GM12872 (cell line): ENCODE measurements around the gene LRP8.

ENCODE experiments used
- TF ChIP-seq, protein P1 (sequence below): IDR thresholded peaks from 3 replicates; pipeline ENCODE4 v1.5.1; 2011; ENCODE audit warnings: low read depth, mild to moderate bottlenecking, low read length, moderate library complexity; ENCODE audit not compliant: insufficient read depth

The LRP8 gene

GRCh38 chr1:53366901-53367502 is 39.1 kb upstream of the LRP8 start:
- TF ChIP-seq, protein P1, sequence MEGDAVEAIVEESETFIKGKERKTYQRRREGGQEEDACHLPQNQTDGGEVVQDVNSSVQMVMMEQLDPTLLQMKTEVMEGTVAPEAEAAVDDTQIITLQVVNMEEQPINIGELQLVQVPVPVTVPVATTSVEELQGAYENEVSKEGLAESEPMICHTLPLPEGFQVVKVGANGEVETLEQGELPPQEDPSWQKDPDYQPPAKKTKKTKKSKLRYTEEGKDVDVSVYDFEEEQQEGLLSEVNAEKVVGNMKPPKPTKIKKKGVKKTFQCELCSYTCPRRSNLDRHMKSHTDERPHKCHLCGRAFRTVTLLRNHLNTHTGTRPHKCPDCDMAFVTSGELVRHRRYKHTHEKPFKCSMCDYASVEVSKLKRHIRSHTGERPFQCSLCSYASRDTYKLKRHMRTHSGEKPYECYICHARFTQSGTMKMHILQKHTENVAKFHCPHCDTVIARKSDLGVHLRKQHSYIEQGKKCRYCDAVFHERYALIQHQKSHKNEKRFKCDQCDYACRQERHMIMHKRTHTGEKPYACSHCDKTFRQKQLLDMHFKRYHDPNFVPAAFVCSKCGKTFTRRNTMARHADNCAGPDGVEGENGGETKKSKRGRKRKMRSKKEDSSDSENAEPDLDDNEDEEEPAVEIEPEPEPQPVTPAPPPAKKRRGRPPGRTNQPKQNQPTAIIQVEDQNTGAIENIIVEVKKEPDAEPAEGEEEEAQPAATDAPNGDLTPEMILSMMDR: no peak

GRCh38 chr1:53365437-53366063 is 37.7 kb upstream of the LRP8 start:
- TF ChIP-seq, protein P1: no peak

GRCh38 chr1:53362851-53363642 is 35.2 kb upstream of the LRP8 start:
- TF ChIP-seq, protein P1: peak; percentile 41; the same call in 2 of the 3 replicates

DNA sequence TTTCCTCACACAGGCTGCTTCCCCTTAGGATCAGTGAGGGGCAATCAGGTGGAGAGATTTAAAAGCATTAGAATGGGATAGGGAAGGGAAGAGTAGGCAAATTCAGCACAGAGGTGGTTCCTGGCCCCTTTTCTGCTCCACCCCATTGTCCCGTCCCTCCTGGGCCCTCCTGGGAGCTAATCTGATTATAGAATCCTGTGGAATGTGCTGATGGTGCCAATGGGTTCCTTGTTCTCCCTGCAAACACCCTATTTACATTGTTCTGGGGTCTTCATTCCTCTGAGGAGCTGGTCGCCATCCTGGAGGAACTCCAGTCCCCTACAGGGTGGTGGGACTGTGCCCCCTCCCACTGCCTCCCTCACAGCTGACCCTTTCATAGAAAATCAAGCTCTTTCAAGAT is 34.4 kb upstream of the LRP8 start:
- TF ChIP-seq, protein P1: no peak

GRCh38 chr1:53361541-53361961 is 33.7 kb upstream of the LRP8 start:
- TF ChIP-seq, protein P1: no peak

- TF ChIP-seq, protein P1: no peak
Measured at GRCh38 chr1:53359934-53360276, 32.0 kb upstream of the LRP8 start.

DNA sequence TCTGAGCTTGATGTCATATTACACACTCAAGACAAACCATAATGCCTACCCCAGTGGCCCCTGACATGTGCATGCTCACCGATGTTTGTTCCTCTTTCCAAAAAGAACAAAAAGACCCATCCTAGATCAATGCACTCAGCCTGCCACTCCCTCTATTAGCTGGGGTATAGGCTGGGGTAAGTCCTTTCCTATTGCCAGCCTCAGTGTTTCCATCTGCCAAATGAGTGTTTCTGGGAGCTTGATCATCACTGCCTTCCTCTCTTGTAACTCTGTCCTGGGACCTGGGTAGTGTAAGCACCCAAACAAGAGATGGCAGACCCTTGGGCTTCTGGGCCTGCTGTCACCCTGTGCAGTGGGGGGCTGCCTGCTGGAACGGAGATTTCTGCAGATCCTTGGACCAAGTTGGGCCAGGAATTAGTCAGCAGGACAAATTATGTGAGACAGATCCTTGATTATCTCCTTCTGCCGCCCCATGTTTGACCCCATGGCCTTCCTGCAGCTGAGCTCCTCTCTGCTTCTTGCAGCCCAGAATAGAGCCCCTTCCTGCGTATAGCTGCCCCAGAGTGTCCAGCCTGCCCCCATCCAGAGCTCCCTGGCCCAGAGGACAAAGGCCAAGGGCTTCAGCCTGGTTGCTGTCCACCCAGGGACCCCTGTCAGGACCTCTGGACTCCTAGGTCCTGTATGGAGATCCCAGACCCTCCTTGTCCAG is 31.5 kb upstream of the LRP8 start:
- TF ChIP-seq, protein P1: no peak
